ENCODE measurements around the gene TAS2R38. TPM values are rescaled to one million over a fixed set of nuclear protein-coding genes. Genes with fewer than 3 reads are reported as not detected.

TAS2R38 gene
- total RNA-seq, 1 experiment from 2014 or later = not detected

Other genes with a start within 250 kb of the TAS2R38 start
- 314 and 326 TPM in 2 replicates for gene SSBP1, start 235.4 kb downstream of the TAS2R38 start, total RNA-seq (2014; rRNA removed)
- 0.19 and 0.34 TPM in 2 replicates for gene TAS2R3, start 209.7 kb downstream of the TAS2R38 start, total RNA-seq (2014; rRNA removed)
- gene TAS2R4, start 197.1 kb downstream of the TAS2R38 start, total RNA-seq (2014; rRNA removed) = 0.06 and 0.34 TPM in 2 replicates
- gene TAS2R5, start 183.6 kb downstream of the TAS2R38 start, total RNA-seq (2014; rRNA removed) = not detected in 2 replicates
- gene PRSS37, start 132.3 kb downstream of the TAS2R38 start, total RNA-seq (2014; rRNA removed) = not detected in 2 replicates
- not detected in 2 replicates for gene OR9A4, start 57.4 kb downstream of the TAS2R38 start, total RNA-seq (2014; rRNA removed)
- not detected in 2 replicates for gene CLEC5A, start 26.8 kb downstream of the TAS2R38 start, total RNA-seq (2014; rRNA removed)
- 0.06 and 0.17 TPM in 2 replicates for gene MGAM, start 22.1 kb upstream of the TAS2R38 start, total RNA-seq (2014; rRNA removed)
- gene MGAM2, start 137.9 kb upstream of the TAS2R38 start, total RNA-seq (2014; rRNA removed) = not detected in 2 replicates